Thoracic aorta (tissue), 2 donors: ENCODE data around the gene PIEZO1. TPM values are rescaled to one million over a fixed set of nuclear protein-coding genes. Genes with fewer than 3 reads are reported as not detected.

ENCODE experiments used
- ATAC-seq: fragments of 150-250 bp; one replicate; pipeline ENCODE4 v1.8.0; 2017; ENCODE audit warnings: low read depth; ENCODE audit not compliant: insufficient number of reproducible peaks, low FRiP score
- DNase-seq: peaks from one replicate; pipeline ENCODE4 v3.0.0-alpha.2; 2020; ENCODE audit warnings: low spot score
- H3K27ac ChIP-seq, 2 donors: fragments of 200-600 bp; sonication (generic); 1 replicate in 1 of 2; 2 replicates in 1 of 2; pipeline ENCODE4 v1.5.1; 2016; ENCODE audit warnings: mild to moderate bottlenecking in 2 of 2, moderate library complexity in 2 of 2
- H3K27me3 ChIP-seq: fragments of 200-600 bp; sonication (generic); replicated peaks from 2 replicates; pipeline ENCODE4 v1.6.0; 2016; ENCODE audit warnings: mild to moderate bottlenecking; ENCODE audit not compliant: insufficient read depth
- H3K36me3 ChIP-seq: fragments of 200-600 bp; sonication (generic); one replicate; pipeline ENCODE4 v1.5.1; 2016
- H3K4me1 ChIP-seq, 2 donors: fragments of 200-600 bp; sonication (generic); 1 replicate in 1 of 2; 2 replicates in 1 of 2; pipeline versions ENCODE4 v1.5.1 to v1.6.0; 2016; ENCODE audit warnings: low read depth in 2 of 2, mild to moderate bottlenecking in 1 of 2; ENCODE audit not compliant: control insufficient read depth in 1 of 2
- H3K4me3 ChIP-seq: fragments of 200-600 bp; sonication (generic); 2 replicates; pipeline ENCODE4 v1.5.1; 2016; ENCODE audit warnings: mild to moderate bottlenecking
- H3K9me3 ChIP-seq: fragments of 200-600 bp; sonication (generic); 2 replicates; pipeline ENCODE4 v1.5.1; 2016
- CTCF ChIP-seq: fragments of 200-600 bp; sonication (generic); IDR thresholded peaks from one replicate; pipeline ENCODE4 v1.5.1; 2019; ENCODE audit warnings: antibody characterized with exemption
- total RNA-seq, 2 donors: library from RNA; depleted of rRNA; stranded (reverse); fragments of >200 nt; gene quantifications; one replicate each; pipeline versions ENCODE4 v1.1.0 to v1.2.3, GENCODE V29; 2016

PIEZO1 gene
- total RNA-seq, 2 donors from 2014 or later: 108 to 179 TPM

- Histone ChIP-seq H3K36me3 (no peaks in the 10 kb centered on the region), H3K9me3 (no peaks in the 10 kb centered on the region), H3K4me3 (no peak overlapping the region), H3K27ac (no peak overlapping the region), H3K27me3 (no peaks in the 10 kb centered on the region), H3K4me1 (no peaks in the 10 kb centered on the region)
- DNase-seq (no peak), ATAC-seq (no peak)
- TF ChIP-seq CTCF: no peak
Measured at GRCh38 chr16:88752386-88753002, 32.5 kb downstream of the PIEZO1 start.

GRCh38 chr16:88750854-88751253 is 34.2 kb downstream of the PIEZO1 start:
- ATAC-seq (no peak), DNase-seq (no peak)
- no peak for TF ChIP-seq CTCF
- no peak overlapping the region for H3K27ac ChIP-seq
- H3K36me3 ChIP-seq: no peaks in the 10 kb centered on the region
- no peaks in the 10 kb centered on the region for H3K27me3 ChIP-seq
- no peak overlapping the region for H3K4me3 ChIP-seq
- no peaks in the 10 kb centered on the region for H3K9me3 ChIP-seq
- H3K4me1 ChIP-seq: peaks cover 0 to 7% of the 10 kb centered on the region in 2 donors

GRCh38 chr16:88749358-88749757 is 35.7 kb downstream of the PIEZO1 start:
- no peaks in the 10 kb centered on the region for H3K27me3 ChIP-seq
- H3K4me3 ChIP-seq: no peak overlapping the region
- TF ChIP-seq CTCF: no peak
- H3K4me1 ChIP-seq: peaks cover 0 to 10% of the 10 kb centered on the region in 2 donors
- ATAC-seq (no peak), DNase-seq (no peak)
- no peaks in the 10 kb centered on the region for H3K9me3 ChIP-seq
- no peaks in the 10 kb centered on the region for H3K36me3 ChIP-seq
- no peak overlapping the region for H3K27ac ChIP-seq

GRCh38 chr16:88748364-88748763 is 36.7 kb downstream of the PIEZO1 start:
- H3K4me1 ChIP-seq: peaks cover 0 to 16% of the 10 kb centered on the region in 2 donors
- no peaks in the 10 kb centered on the region for H3K27me3 ChIP-seq
- no peaks in the 10 kb centered on the region for H3K36me3 ChIP-seq
- no peak for DNase-seq
- no peak overlapping the region for H3K27ac ChIP-seq
- no peak for ATAC-seq
- TF ChIP-seq CTCF: no peak
- H3K4me3 ChIP-seq: no peak overlapping the region
- no peaks in the 10 kb centered on the region for H3K9me3 ChIP-seq

- Histone ChIP-seq H3K4me3 (no peak overlapping the region), H3K36me3 (no peaks in the 10 kb centered on the region), H3K4me1 (peaks cover 0 to 16% of the 10 kb centered on the region in 2 donors), H3K27me3 (no peaks in the 10 kb centered on the region), H3K27ac (no peak overlapping the region), H3K9me3 (no peaks in the 10 kb centered on the region)
- TF ChIP-seq CTCF: no peak
- no peak for ATAC-seq
- DNase-seq: no peak
Measured at GRCh38 chr16:88747588-88748301, 37.3 kb downstream of the PIEZO1 start.
